ENCODE measurements around the gene NRP1.

GRCh38 chr10:33328253-33328652 is 6.2 kb downstream of the NRP1 start:
- TF ChIP-seq ZNF70 (CRISPR knock-in tag; IDR thresholded peaks at IDR 0.05) = no peak
- TF ChIP-seq ZFP30 (CRISPR knock-in tag; IDR thresholded peaks at IDR 0.05) = no peak
- TF ChIP-seq TCF4 (CRISPR knock-in tag; IDR thresholded peaks at IDR 0.05; ENCODE audit: borderline replicate concordance) = no peak
- TF ChIP-seq OSR1 (CRISPR knock-in tag; IDR thresholded peaks at IDR 0.05) = no peak
- TF ChIP-seq PATZ1 (CRISPR knock-in tag; IDR thresholded peaks at IDR 0.05; ENCODE audit: borderline replicate concordance) = no peak
- no peak for TF ChIP-seq SNAI2 (CRISPR knock-in tag; IDR thresholded peaks at IDR 0.05)
- TF ChIP-seq ARNTL (CRISPR knock-in tag; IDR thresholded peaks at IDR 0.05; ENCODE audit: borderline replicate concordance, low read depth) = no peak
- no peak for TF ChIP-seq CREB5 (CRISPR knock-in tag; IDR thresholded peaks at IDR 0.05; ENCODE audit: low read depth)
- TF ChIP-seq ESRRG (CRISPR knock-in tag; IDR thresholded peaks at IDR 0.05) = no peak
- no peak for TF ChIP-seq ZNF8 (CRISPR knock-in tag; IDR thresholded peaks at IDR 0.05)
